Esophagus squamous epithelium (tissue), 4 donors: ENCODE data around the gene ZNF814.
"Not testable (repeated sequence)": the region's sequence is repeated elsewhere in the genome, so short reads cannot be mapped to it uniquely, and the experiment has no call there.

Experiments used
- POLR2A ChIP-seq, 4 donors: fragments of 450-650 bp; IDR thresholded peaks; one replicate each; pipeline ENCODE4 v1.6.1; 2017; ENCODE audit warnings: antibody characterized with exemption in 4 of 4, mild to moderate bottlenecking in 4 of 4, moderate library complexity in 3 of 4
- TF ChIP-seq, protein P1 (sequence below), 6 experiments: fragments of 450-650 bp in 4 of 6; fragments of 200-600 bp in 2 of 6; sonication (generic) in 2 of 6; IDR thresholded peaks; one replicate each; pipeline ENCODE4 v1.5.1; 2016 to 2019; ENCODE audit warnings: antibody characterized with exemption in 6 of 6, mild to moderate bottlenecking in 4 of 6, moderate library complexity in 4 of 6

DNA sequence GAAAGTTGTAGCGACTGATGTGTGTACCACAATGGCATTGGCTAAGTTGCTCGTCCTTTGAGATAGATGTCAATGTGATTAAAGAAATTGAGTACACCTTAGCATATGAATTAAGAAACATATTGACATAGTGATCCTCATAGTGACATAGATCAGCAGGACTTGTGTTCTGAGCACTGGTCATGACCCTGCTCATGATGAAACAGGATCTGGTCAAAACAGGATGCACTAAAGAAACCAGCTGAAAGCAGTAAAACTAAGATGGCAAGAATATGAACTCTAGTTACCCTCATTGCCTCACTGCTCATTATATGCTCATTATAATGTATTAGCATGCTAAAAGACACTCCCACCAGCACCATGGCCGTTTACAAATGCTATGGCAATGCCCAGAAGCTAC is 41.7 kb downstream of the ZNF814 start:
- TF ChIP-seq, protein P1, sequence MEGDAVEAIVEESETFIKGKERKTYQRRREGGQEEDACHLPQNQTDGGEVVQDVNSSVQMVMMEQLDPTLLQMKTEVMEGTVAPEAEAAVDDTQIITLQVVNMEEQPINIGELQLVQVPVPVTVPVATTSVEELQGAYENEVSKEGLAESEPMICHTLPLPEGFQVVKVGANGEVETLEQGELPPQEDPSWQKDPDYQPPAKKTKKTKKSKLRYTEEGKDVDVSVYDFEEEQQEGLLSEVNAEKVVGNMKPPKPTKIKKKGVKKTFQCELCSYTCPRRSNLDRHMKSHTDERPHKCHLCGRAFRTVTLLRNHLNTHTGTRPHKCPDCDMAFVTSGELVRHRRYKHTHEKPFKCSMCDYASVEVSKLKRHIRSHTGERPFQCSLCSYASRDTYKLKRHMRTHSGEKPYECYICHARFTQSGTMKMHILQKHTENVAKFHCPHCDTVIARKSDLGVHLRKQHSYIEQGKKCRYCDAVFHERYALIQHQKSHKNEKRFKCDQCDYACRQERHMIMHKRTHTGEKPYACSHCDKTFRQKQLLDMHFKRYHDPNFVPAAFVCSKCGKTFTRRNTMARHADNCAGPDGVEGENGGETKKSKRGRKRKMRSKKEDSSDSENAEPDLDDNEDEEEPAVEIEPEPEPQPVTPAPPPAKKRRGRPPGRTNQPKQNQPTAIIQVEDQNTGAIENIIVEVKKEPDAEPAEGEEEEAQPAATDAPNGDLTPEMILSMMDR (IDR thresholded peaks at IDR 0.05): not testable (repeated sequence)
- not testable (repeated sequence) for TF ChIP-seq POLR2A (IDR thresholded peaks at IDR 0.05)
